ENCODE data around the gene GRP. TPM values are rescaled to one million over a fixed set of nuclear protein-coding genes. Genes with fewer than 3 reads are reported as not detected.

The GRP gene
- total RNA-seq (not detected), polyA plus RNA-seq (10 to 100 TPM in 1 of 2 donors, not detected in 1; 18.3 TPM)
- long read RNA-seq, donor 1, result 0 reads
- long read RNA-seq, donor 2, result 0 reads

GRCh38 chr18:59219672-59220163, at the start of gene GRP:
GRP (plus strand) TSS chr18:59220158; CDS start chr18:59220266, 108 bp downstream.
- H3K4me1 ChIP-seq (ENCODE audit: control insufficient read depth in 1 of 2, insufficient read depth in 2 of 2, low read length in 2 of 2), result no peaks in the 10 kb centered on the region
- DNase-seq (no peak), ATAC-seq (ENCODE audit: low FRiP score) (no peak)
- intact Hi-C loops (cut with DNase I), result no loop called here
- no peak within 1 kb of the TSS for H3K4me3 ChIP-seq (ENCODE audit: low read length in 2 of 2)
- no peaks in the 10 kb centered on the region for H3K9me3 ChIP-seq (ENCODE audit: control insufficient read depth, low read length)
- H3K27me3 ChIP-seq (ENCODE audit: control insufficient read depth in 1 of 2, insufficient read depth in 2 of 2, low read length in 1 of 2), result no peaks in the 10 kb centered on the region
- no peaks in the 10 kb centered on the region for H3K36me3 ChIP-seq (ENCODE audit: control insufficient read depth in 1 of 2, insufficient read depth in 2 of 2, low read length in 1 of 2)
- WGBS, 2 donors, result 1 to 2% methylated on average over 26 to 29 of the region's 29 CpGs
- no peak within 1 kb of the TSS for H3K27ac ChIP-seq (ENCODE audit: low read depth in 1 of 2, low read length in 2 of 2)

- ATAC-seq (ENCODE audit: low FRiP score) (no peak), DNase-seq (no peak)
- Histone ChIP-seq H3K4me1 (ENCODE audit: control insufficient read depth in 1 of 2, insufficient read depth in 2 of 2, low read length in 2 of 2) (no peaks in the 10 kb centered on the region), H3K4me3 (ENCODE audit: low read length in 2 of 2) (no peak overlapping the region), H3K27ac (ENCODE audit: low read depth in 1 of 2, low read length in 2 of 2) (no peak overlapping the region), H3K27me3 (ENCODE audit: control insufficient read depth in 1 of 2, insufficient read depth in 2 of 2, low read length in 1 of 2) (no peaks in the 10 kb centered on the region), H3K36me3 (ENCODE audit: control insufficient read depth in 1 of 2, insufficient read depth in 2 of 2, low read length in 1 of 2) (no peaks in the 10 kb centered on the region), H3K9me3 (ENCODE audit: control insufficient read depth, low read length) (no peaks in the 10 kb centered on the region)
- intact Hi-C loops (cut with DNase I), result no loop called here
- 78 to 82% methylated on average over 2 of the region's 2 CpGs for WGBS, 2 donors
These were observed 47.2 kb upstream of the GRP start for GRCh38 chr18:59172664-59173249.

GRCh38 chr18:59177485-59177884, 42.5 kb upstream of the GRP start:
- Histone ChIP-seq H3K4me1 (ENCODE audit: control insufficient read depth in 1 of 2, insufficient read depth in 2 of 2, low read length in 2 of 2) (no peaks in the 10 kb centered on the region), H3K36me3 (ENCODE audit: control insufficient read depth in 1 of 2, insufficient read depth in 2 of 2, low read length in 1 of 2) (no peaks in the 10 kb centered on the region), H3K27me3 (ENCODE audit: control insufficient read depth in 1 of 2, insufficient read depth in 2 of 2, low read length in 1 of 2) (no peaks in the 10 kb centered on the region), H3K4me3 (ENCODE audit: low read length in 2 of 2) (no peak overlapping the region), H3K9me3 (ENCODE audit: control insufficient read depth, low read length) (peaks cover 2% of the 10 kb centered on the region), H3K27ac (ENCODE audit: low read depth in 1 of 2, low read length in 2 of 2) (no peak overlapping the region)
- intact Hi-C loops (cut with DNase I), result no loop called here
- DNase-seq, result no peak
- 80 to 83% methylated on average over 4 of the region's 4 CpGs for WGBS, 2 donors
- ATAC-seq (ENCODE audit: low FRiP score), result no peak

GRCh38 chr18:59180150-59180845, 39.7 kb upstream of the GRP start:
- WGBS, 2 donors, result 40 to 54% methylated on average over 9 of the region's 9 CpGs
- ATAC-seq (ENCODE audit: low FRiP score), result no peak
- H3K9me3 ChIP-seq (ENCODE audit: control insufficient read depth, low read length), result peaks cover 2% of the 10 kb centered on the region

GRCh38 chr18:59182673-59183072, 37.3 kb upstream of the GRP start:
- Histone ChIP-seq H3K4me3 (ENCODE audit: low read length in 2 of 2) (no peak overlapping the region), H3K36me3 (ENCODE audit: control insufficient read depth in 1 of 2, insufficient read depth in 2 of 2, low read length in 1 of 2) (no peaks in the 10 kb centered on the region), H3K27ac (ENCODE audit: low read depth in 1 of 2, low read length in 2 of 2) (no peak overlapping the region), H3K27me3 (ENCODE audit: control insufficient read depth in 1 of 2, insufficient read depth in 2 of 2, low read length in 1 of 2) (no peaks in the 10 kb centered on the region), H3K4me1 (ENCODE audit: control insufficient read depth in 1 of 2, insufficient read depth in 2 of 2, low read length in 2 of 2) (no peaks in the 10 kb centered on the region), H3K9me3 (ENCODE audit: control insufficient read depth, low read length) (peaks cover 2% of the 10 kb centered on the region)
- intact Hi-C loops (cut with DNase I), result no loop called here
- 54 to 73% methylated on average over 1 of the region's 1 CpG for WGBS, 2 donors
- DNase-seq (no peak), ATAC-seq (ENCODE audit: low FRiP score) (no peak)

More at GRCh38 chr18:59180150-59180845, 39.7 kb upstream of the GRP start:
- Histone ChIP-seq H3K4me3 (ENCODE audit: low read length in 2 of 2) (no peak overlapping the region), H3K27me3 (ENCODE audit: control insufficient read depth in 1 of 2, insufficient read depth in 2 of 2, low read length in 1 of 2) (no peaks in the 10 kb centered on the region), H3K36me3 (ENCODE audit: control insufficient read depth in 1 of 2, insufficient read depth in 2 of 2, low read length in 1 of 2) (no peaks in the 10 kb centered on the region), H3K27ac (ENCODE audit: low read depth in 1 of 2, low read length in 2 of 2) (no peak overlapping the region), H3K4me1 (ENCODE audit: control insufficient read depth in 1 of 2, insufficient read depth in 2 of 2, low read length in 2 of 2) (no peaks in the 10 kb centered on the region)
- DNase-seq, result no peak
- intact Hi-C loops (cut with DNase I), result no loop called here

GRCh38 chr18:59189008-59189407, 30.9 kb upstream of the GRP start:
- ATAC-seq (ENCODE audit: low FRiP score) (peak; percentile 36), DNase-seq (no peak)
- WGBS, 2 donors, result 77 to 84% methylated on average over 2 of the region's 2 CpGs
- intact Hi-C loops (cut with DNase I), result no loop called here
- H3K27ac ChIP-seq (ENCODE audit: low read depth in 1 of 2, low read length in 2 of 2), result no peak overlapping the region
- no peaks in the 10 kb centered on the region for H3K4me1 ChIP-seq (ENCODE audit: control insufficient read depth in 1 of 2, insufficient read depth in 2 of 2, low read length in 2 of 2)
- H3K4me3 ChIP-seq (ENCODE audit: low read length in 2 of 2), result no peak overlapping the region
- no peaks in the 10 kb centered on the region for H3K36me3 ChIP-seq (ENCODE audit: control insufficient read depth in 1 of 2, insufficient read depth in 2 of 2, low read length in 1 of 2)
- no peaks in the 10 kb centered on the region for H3K27me3 ChIP-seq (ENCODE audit: control insufficient read depth in 1 of 2, insufficient read depth in 2 of 2, low read length in 1 of 2)
- H3K9me3 ChIP-seq (ENCODE audit: control insufficient read depth, low read length), result peaks cover 2% of the 10 kb centered on the region

- H3K27me3 ChIP-seq (ENCODE audit: control insufficient read depth in 1 of 2, insufficient read depth in 2 of 2, low read length in 1 of 2), result no peaks in the 10 kb centered on the region
- H3K36me3 ChIP-seq (ENCODE audit: control insufficient read depth in 1 of 2, insufficient read depth in 2 of 2, low read length in 1 of 2), result no peaks in the 10 kb centered on the region
- no peak overlapping the region for H3K4me3 ChIP-seq (ENCODE audit: low read length in 2 of 2)
- WGBS, 2 donors, result 80 to 88% methylated on average over 1 of the region's 1 CpG
- DNase-seq (no peak), ATAC-seq (ENCODE audit: low FRiP score) (no peak)
- peaks cover 2% of the 10 kb centered on the region for H3K9me3 ChIP-seq (ENCODE audit: control insufficient read depth, low read length)
- no peak overlapping the region for H3K27ac ChIP-seq (ENCODE audit: low read depth in 1 of 2, low read length in 2 of 2)
- intact Hi-C loops (cut with DNase I), result no loop called here
- no peaks in the 10 kb centered on the region for H3K4me1 ChIP-seq (ENCODE audit: control insufficient read depth in 1 of 2, insufficient read depth in 2 of 2, low read length in 2 of 2)
These were observed 30.2 kb upstream of the GRP start for GRCh38 chr18:59189746-59190145.

GRCh38 chr18:59196161-59196725, 23.7 kb upstream of the GRP start:
- no peaks in the 10 kb centered on the region for H3K4me1 ChIP-seq (ENCODE audit: control insufficient read depth in 1 of 2, insufficient read depth in 2 of 2, low read length in 2 of 2)
- no peaks in the 10 kb centered on the region for H3K36me3 ChIP-seq (ENCODE audit: control insufficient read depth in 1 of 2, insufficient read depth in 2 of 2, low read length in 1 of 2)
- no peaks in the 10 kb centered on the region for H3K9me3 ChIP-seq (ENCODE audit: control insufficient read depth, low read length)
- no peak for ATAC-seq (ENCODE audit: low FRiP score)
- H3K27ac ChIP-seq (ENCODE audit: low read depth in 1 of 2, low read length in 2 of 2), result no peak overlapping the region
- no peak for DNase-seq
- H3K27me3 ChIP-seq (ENCODE audit: control insufficient read depth in 1 of 2, insufficient read depth in 2 of 2, low read length in 1 of 2), result no peaks in the 10 kb centered on the region
- 59 to 70% methylated on average over 4 of the region's 4 CpGs for WGBS, 2 donors
- intact Hi-C loops (cut with DNase I), result no loop called here
- H3K4me3 ChIP-seq (ENCODE audit: low read length in 2 of 2), result no peak overlapping the region

Measured in aorta (tissue), 5 donors.